Prostate gland (tissue), 2 donors: ENCODE data around the gene SLIT1. TPM values are rescaled to one million over a fixed set of nuclear protein-coding genes. Genes with fewer than 3 reads are reported as not detected.

ENCODE experiments used
- DNase-seq: peaks from one replicate; pipeline ENCODE4 v3.0.0-alpha.2; 2019; ENCODE audit warnings: low spot score
- H3K27ac ChIP-seq, 2 donors: fragments of 200-600 bp; sonication (generic); 2 replicates each; pipeline ENCODE4 v1.5.1; 2017 to 2019
- H3K27me3 ChIP-seq: fragments of 200-600 bp; sonication (generic); replicated peaks from 2 replicates; pipeline ENCODE4 v1.5.1; 2019; ENCODE audit not compliant: insufficient read depth
- H3K36me3 ChIP-seq, 2 donors: fragments of 200-600 bp; sonication (generic); 1 replicate in 1 of 2; 2 replicates in 1 of 2; pipeline versions ENCODE4 v1.5.1 to v1.8.1; 2017 to 2019
- H3K4me1 ChIP-seq: fragments of 200-600 bp; sonication (generic); replicated peaks from 2 replicates; pipeline ENCODE4 v1.5.1; 2019
- H3K4me3 ChIP-seq, 2 donors: fragments of 200-600 bp; sonication (generic); 2 replicates each; pipeline ENCODE4 v1.5.1; 2017 to 2019
- H3K9me3 ChIP-seq: fragments of 200-600 bp; sonication (generic); 2 replicates; pipeline ENCODE4 v1.5.1; 2017
- CTCF ChIP-seq, 4 experiments: fragments of 200-600 bp in 2 of 4; fragments of 450-650 bp in 2 of 4; sonication (generic) in 2 of 4; IDR thresholded peaks; 1 replicate in 3 of 4; 2 replicates in 1 of 4; pipeline ENCODE4 v1.5.1; 2016 to 2019; ENCODE audit warnings: antibody characterized with exemption in 4 of 4, mild to moderate bottlenecking in 2 of 4, moderate library complexity in 2 of 4
- POLR2A ChIP-seq: fragments of 450-650 bp; IDR thresholded peaks from one replicate; pipeline ENCODE4 v1.6.1; 2016; ENCODE audit warnings: antibody characterized with exemption, mild to moderate bottlenecking
- POLR2AphosphoS5 ChIP-seq: sonication (generic); formaldehyde crosslinking; IDR thresholded peaks from one replicate; pipeline ENCODE4 v1.6.1; 2017; ENCODE audit warnings: antibody characterized with exemption
- WGBS: methylation state at CpG from one replicate; pipeline ENCODE4 v1.1.5; 2018; 5-methylcytosine and 5-hydroxymethylcytosine counted together
- intact Hi-C: fragments of 100-400 bp; cut with DNase I; formaldehyde crosslinking; loops from one replicate; pipeline ENCODE4 v1.14.2; 2022
- total RNA-seq, 2 donors: library from RNA; depleted of rRNA; stranded (reverse); fragments of >200 nt; gene quantifications; one replicate each; pipeline ENCODE4 v1.1.0, GENCODE V29; 2016

SLIT1 gene
- total RNA-seq, 2 donors from 2014 or later = 0.59 to 0.91 TPM

- intact Hi-C loops = no loop called here
- H3K36me3 ChIP-seq = no peaks in the 10 kb centered on the region
- no peaks in the 10 kb centered on the region for H3K9me3 ChIP-seq
- no peaks in the 10 kb centered on the region for H3K27me3 ChIP-seq
- no peak overlapping the region for H3K27ac ChIP-seq
- TF ChIP-seq POLR2AphosphoS5 (no peak), CTCF (IDR thresholded peaks at IDR 0.05) (no peak), POLR2A (no peak)
- no peak for DNase-seq
- H3K4me3 ChIP-seq = no peak overlapping the region
- WGBS = 69% methylated on average over 14 of the region's 14 CpGs
- no peaks in the 10 kb centered on the region for H3K4me1 ChIP-seq
Measured at GRCh38 chr10:97103316-97104080, 82.3 kb downstream of the SLIT1 start.

DNA sequence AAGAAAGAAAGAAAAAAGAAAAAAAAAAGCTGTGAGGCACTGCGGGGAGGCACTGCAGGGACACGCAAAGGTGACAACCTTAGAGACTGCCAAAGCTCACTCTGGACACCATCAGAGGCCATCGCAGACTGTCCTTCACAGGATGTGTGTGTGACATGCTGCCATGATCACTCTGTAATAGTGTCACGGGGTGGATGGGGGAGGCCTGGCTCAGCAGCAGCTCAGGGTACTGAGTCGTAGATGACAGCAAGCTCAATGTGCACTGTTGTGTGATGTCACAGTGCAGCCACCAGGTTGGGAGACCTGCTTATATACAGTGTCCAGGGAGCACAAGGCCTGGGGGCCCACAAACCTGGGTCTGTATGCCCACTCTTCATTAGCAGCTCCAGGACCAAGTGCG lies 83.3 kb downstream of the SLIT1 start:
- no peaks in the 10 kb centered on the region for H3K4me1 ChIP-seq
- H3K4me3 ChIP-seq = no peak overlapping the region
- H3K9me3 ChIP-seq = no peaks in the 10 kb centered on the region
- TF ChIP-seq CTCF (IDR thresholded peaks at IDR 0.05) = no peak
- TF ChIP-seq POLR2A = no peak
- TF ChIP-seq POLR2AphosphoS5 = no peak
- no peaks in the 10 kb centered on the region for H3K27me3 ChIP-seq
- no peak for DNase-seq
- H3K27ac ChIP-seq = no peak overlapping the region
- no peaks in the 10 kb centered on the region for H3K36me3 ChIP-seq
- 95% methylated on average over 6 of the region's 6 CpGs for WGBS
- intact Hi-C loops = no loop called here

DNA sequence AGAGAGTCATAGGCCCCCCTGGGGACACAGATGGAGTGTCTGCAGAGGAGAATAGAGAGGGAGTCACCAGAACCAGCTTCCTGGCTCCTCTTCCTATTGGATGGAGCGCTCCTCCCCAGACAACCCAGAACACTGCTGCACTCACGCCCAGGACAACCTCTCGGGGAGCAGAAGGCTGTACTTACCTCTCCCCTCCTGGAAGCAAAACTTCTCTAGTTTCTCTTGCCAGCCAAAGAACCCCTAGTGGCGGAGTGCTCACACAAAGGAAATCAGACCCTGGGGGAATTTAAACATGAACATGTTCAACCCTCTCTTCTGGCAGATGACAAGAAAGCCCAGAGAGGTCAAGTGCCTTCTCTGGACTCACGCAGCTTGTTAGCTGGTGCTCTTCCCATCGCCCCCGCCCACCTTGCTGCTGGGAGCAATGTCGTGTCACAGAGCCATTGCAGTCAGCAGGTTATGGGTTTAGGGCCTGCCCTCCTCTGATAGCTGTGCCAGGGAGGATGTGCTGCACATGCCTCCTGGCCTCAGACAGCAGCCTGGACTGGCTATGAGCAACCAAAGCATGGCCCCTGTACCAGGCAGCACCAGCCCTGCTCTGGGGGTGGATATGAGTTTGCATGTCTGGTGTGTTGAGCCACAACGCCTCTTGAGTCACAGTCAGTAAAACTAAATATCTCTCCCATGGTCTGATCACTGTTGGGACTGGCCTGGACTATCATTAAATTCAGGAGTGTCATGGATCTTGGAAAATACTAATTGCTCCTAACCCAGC lies 84.4 kb downstream of the SLIT1 start:
- intact Hi-C loops = no loop called here
- TF ChIP-seq POLR2AphosphoS5 = no peak
- no peak for TF ChIP-seq CTCF (IDR thresholded peaks at IDR 0.05)
- no peak for TF ChIP-seq POLR2A
- no peaks in the 10 kb centered on the region for H3K4me1 ChIP-seq
- WGBS = 86% methylated on average over 9 of the region's 9 CpGs
- no peak for DNase-seq
- H3K36me3 ChIP-seq = no peaks in the 10 kb centered on the region
- no peaks in the 10 kb centered on the region for H3K27me3 ChIP-seq
- no peak overlapping the region for H3K27ac ChIP-seq
- H3K4me3 ChIP-seq = no peak overlapping the region
- H3K9me3 ChIP-seq = no peaks in the 10 kb centered on the region

DNA sequence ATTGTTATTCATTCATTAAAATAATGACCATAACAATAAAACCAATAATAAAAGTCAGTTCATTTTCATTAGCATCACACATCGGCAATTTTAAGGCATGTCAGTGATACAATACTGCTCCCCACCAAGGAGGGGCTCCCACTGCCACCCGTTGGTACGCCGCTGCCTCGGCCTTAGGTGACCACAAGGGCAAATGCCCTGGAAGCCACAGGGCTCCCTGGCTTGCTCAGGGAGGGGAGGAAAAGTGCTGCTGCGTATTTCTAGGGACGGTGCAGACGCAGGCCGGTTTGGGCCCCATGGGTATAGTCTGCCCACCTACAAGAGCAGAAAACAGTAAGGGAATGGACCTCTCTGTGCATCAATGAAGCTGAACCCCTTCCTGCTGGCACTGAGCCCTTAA lies 85.1 kb downstream of the SLIT1 start:
- Histone ChIP-seq H3K4me1 (no peaks in the 10 kb centered on the region), H3K36me3 (no peaks in the 10 kb centered on the region), H3K27me3 (no peaks in the 10 kb centered on the region), H3K4me3 (no peak overlapping the region), H3K27ac (no peak overlapping the region), H3K9me3 (no peaks in the 10 kb centered on the region)
- TF ChIP-seq POLR2AphosphoS5 (no peak), POLR2A (no peak), CTCF (IDR thresholded peaks at IDR 0.05) (no peak)
- WGBS = 91% methylated on average over 9 of the region's 9 CpGs
- intact Hi-C loops = no loop called here
- DNase-seq = no peak
